D721Med (cell line): ENCODE results near the gene ERBB4.
A peak's percentile ranks its signal among the peaks of the same experiment; 100 is the strongest.

Source experiments
- DNase-seq: peaks from one replicate; pipeline ENCODE4 v3.0.0; 2011; ENCODE audit warnings: low spot score; ENCODE audit not compliant: insufficient read length
- FAIRE-seq: peaks from 2 replicates; lab custom pipeline; 2011; peaks lifted over from hg19 to GRCh38; lab: Jason Lieb, UNC
- CTCF ChIP-seq: IDR thresholded peaks from 2 replicates; pipeline ENCODE4 v1.5.1; 2012; ENCODE audit warnings: mild to moderate bottlenecking, control low read depth; ENCODE audit not compliant: insufficient read depth; ENCODE audit errors: missing control alignments

Gene ERBB4

GRCh38 chr2:211837706-211838105 is 700.9 kb downstream of the ERBB4 start:
- DNase-seq (no peak), FAIRE-seq (no peak)
- TF ChIP-seq CTCF = no peak

DNA sequence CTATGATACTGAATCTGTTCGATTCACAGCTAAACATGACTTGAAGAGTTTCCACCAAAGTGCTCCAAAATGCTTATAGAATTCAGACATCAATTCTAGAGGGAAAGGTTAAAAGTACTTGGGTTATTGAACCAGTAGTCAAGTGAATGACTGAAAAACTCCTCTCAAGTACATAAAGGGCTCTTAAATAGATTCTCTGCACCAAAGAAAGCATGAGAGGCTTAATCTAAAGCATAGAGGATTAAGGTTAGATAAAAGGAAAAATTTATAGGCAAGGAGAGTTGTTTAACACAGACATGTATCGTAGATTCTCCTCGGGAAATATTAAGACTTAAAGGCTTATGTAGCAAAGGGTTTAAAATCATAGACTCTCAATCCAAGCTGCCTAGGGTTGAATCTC is 701.4 kb downstream of the ERBB4 start:
- no peak for TF ChIP-seq CTCF
- DNase-seq (no peak), FAIRE-seq (peak; percentile 85)

- FAIRE-seq (no peak), DNase-seq (no peak)
- TF ChIP-seq CTCF = no peak
Observed at GRCh38 chr2:211836409-211836808, 702.2 kb downstream of the ERBB4 start.

DNA sequence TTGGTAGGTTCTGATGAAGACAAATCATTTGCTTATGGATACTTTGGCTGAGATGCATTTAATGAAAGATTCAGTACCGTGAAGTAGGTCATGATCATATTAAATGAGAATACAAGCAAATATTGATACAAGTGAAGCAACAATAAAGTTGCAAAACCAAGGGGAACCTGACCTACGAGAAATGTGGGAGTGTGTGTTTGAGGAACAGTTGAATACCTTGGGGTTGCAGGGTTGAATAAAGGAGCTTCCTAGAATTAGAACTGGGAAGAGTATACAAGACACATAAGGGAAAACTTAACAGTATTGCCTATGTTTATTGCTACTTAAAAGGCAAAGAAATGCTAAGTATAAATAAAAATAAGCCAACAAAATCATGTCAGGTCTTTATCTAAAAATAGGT is 702.9 kb downstream of the ERBB4 start:
- FAIRE-seq = no peak

GRCh38 chr2:211833582-211834279 is 704.9 kb downstream of the ERBB4 start:
- FAIRE-seq = no peak
- DNase-seq = no peak
- no peak for TF ChIP-seq CTCF

More for the DNA sequence above, 702.9 kb downstream of the ERBB4 start:
- DNase-seq = no peak
- no peak for TF ChIP-seq CTCF

GRCh38 chr2:211829725-211830124 is 708.9 kb downstream of the ERBB4 start:
- FAIRE-seq = no peak
- no peak for DNase-seq
- no peak for TF ChIP-seq CTCF

GRCh38 chr2:211823886-211824479 is 714.6 kb downstream of the ERBB4 start:
- FAIRE-seq (no peak), DNase-seq (no peak)
- no peak for TF ChIP-seq CTCF
